ENCODE results near the gene HIPK3.

HIPK3 gene

DNA sequence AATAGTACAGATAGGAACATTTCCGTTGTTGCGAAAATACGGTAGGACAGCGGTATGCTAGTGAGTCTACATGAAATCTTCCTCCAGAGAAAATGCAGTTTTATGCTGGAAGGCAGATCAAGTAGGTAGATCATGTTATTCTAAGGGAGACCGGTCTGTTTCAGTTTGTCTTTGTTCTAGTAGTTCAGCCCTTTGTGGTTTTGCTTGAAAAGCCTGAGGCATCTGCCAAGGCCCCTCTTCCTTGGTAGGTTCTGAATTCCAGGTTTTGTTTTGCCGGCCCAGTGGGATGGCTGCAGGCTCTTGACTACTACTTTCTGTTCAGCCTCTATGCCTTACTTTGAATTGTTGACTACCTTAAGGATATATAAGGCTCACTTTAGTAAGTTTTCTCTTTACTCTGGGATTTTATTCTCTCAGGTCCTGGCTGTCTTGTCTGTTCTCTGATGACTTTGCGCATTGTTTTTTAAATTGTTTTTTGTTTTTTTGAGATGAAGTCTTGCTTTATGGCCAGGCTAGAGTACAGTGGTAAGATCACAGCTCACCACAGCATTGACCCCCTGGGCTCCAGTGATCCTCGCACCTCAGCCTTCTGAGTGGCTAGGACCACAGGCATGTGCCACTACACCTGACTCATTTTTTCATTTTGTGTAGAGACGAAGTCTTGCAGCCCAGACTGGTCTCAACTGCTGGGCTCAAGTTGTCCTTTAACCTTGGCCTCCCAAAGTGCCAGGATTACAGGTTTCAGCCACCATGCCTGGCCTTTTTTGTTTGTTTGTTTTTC is 53.7 kb downstream of the HIPK3 start:
- in situ Hi-C loops (cut with HindIII; ENCODE audit: low sequenced_read_pairs): no loop called here
- peak; percentile 82 for DNase-seq (ENCODE audit: low read depth, low spot score)
- TF ChIP-seq, protein P1, sequence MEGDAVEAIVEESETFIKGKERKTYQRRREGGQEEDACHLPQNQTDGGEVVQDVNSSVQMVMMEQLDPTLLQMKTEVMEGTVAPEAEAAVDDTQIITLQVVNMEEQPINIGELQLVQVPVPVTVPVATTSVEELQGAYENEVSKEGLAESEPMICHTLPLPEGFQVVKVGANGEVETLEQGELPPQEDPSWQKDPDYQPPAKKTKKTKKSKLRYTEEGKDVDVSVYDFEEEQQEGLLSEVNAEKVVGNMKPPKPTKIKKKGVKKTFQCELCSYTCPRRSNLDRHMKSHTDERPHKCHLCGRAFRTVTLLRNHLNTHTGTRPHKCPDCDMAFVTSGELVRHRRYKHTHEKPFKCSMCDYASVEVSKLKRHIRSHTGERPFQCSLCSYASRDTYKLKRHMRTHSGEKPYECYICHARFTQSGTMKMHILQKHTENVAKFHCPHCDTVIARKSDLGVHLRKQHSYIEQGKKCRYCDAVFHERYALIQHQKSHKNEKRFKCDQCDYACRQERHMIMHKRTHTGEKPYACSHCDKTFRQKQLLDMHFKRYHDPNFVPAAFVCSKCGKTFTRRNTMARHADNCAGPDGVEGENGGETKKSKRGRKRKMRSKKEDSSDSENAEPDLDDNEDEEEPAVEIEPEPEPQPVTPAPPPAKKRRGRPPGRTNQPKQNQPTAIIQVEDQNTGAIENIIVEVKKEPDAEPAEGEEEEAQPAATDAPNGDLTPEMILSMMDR (IDR thresholded peaks at IDR 0.05; ENCODE audit: low read depth, low read length): no peak
- H3K4me3 ChIP-seq (ENCODE audit: low read depth, low read length): no peak overlapping the region

DNA sequence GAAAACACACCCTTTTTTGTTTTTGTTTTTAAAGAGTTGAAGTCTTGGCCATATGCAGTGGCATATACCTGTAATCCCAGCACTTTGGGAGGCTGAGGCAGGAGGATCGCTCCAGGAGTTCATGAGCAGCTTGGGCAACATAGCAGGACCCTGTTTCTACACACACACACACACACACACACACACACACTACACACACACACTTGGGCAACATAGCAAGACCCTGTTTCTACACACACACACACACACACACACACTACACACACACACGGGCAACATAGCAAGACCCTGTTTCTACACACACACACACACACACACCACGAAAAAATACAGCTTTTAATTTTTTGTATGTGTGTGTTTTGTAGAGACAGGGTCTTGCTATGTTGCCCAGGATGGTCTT is 54.5 kb downstream of the HIPK3 start:
- TF ChIP-seq, protein P1 (IDR thresholded peaks at IDR 0.05; ENCODE audit: low read depth, low read length): no peak
- DNase-seq (ENCODE audit: low read depth, low spot score): no peak
- in situ Hi-C loops (cut with HindIII; ENCODE audit: low sequenced_read_pairs): no loop called here
- no peak overlapping the region for H3K4me3 ChIP-seq (ENCODE audit: low read depth, low read length)

DNA sequence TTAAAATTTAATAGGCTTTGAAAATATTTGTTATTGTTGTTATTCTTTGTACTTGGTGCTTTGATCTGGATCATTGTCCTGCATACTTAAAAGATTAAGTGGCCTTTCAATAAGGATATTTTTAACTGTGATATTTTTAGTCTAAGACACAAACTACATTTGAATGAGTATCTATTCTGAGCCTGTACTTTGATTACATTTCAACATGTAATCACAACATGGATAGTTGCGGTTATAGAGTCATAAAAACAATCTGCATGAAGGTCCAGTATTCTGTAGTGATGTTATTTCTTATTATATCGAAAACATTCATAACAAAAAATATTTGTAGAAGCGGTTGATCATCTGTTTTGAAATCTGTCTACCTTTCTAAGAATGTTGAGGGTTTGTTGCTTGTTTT is 58.6 kb downstream of the HIPK3 start:
- DNase-seq (ENCODE audit: low read depth, low spot score): no peak
- TF ChIP-seq, protein P1 (IDR thresholded peaks at IDR 0.05; ENCODE audit: low read depth, low read length): no peak
- H3K4me3 ChIP-seq (ENCODE audit: low read depth, low read length): no peak overlapping the region
- in situ Hi-C loops (cut with HindIII; ENCODE audit: low sequenced_read_pairs): no loop called here

DNA sequence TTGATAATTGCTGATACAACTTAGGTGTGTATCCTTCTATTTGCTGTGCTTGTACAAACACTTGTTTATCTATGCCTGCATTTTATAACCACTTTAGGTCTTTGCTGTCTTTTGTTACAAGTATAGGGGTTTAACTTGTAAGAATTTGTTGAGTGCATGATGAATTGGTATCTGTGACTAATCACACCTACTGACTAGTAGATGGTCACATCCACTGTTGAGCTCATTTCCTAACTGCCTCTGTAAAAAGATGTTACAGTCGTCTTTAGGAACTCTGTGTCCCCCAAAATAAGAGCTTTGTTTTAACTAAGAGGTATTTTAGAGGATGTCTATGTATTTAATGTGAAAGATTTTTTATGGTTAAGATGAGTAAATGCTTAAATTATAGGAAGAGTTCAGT is 60.5 kb downstream of the HIPK3 start:
- DNase-seq (ENCODE audit: low read depth, low spot score): no peak
- TF ChIP-seq, protein P1 (IDR thresholded peaks at IDR 0.05; ENCODE audit: low read depth, low read length): no peak
- in situ Hi-C loops (cut with HindIII; ENCODE audit: low sequenced_read_pairs): no loop called here
- no peak overlapping the region for H3K4me3 ChIP-seq (ENCODE audit: low read depth, low read length)

DNA sequence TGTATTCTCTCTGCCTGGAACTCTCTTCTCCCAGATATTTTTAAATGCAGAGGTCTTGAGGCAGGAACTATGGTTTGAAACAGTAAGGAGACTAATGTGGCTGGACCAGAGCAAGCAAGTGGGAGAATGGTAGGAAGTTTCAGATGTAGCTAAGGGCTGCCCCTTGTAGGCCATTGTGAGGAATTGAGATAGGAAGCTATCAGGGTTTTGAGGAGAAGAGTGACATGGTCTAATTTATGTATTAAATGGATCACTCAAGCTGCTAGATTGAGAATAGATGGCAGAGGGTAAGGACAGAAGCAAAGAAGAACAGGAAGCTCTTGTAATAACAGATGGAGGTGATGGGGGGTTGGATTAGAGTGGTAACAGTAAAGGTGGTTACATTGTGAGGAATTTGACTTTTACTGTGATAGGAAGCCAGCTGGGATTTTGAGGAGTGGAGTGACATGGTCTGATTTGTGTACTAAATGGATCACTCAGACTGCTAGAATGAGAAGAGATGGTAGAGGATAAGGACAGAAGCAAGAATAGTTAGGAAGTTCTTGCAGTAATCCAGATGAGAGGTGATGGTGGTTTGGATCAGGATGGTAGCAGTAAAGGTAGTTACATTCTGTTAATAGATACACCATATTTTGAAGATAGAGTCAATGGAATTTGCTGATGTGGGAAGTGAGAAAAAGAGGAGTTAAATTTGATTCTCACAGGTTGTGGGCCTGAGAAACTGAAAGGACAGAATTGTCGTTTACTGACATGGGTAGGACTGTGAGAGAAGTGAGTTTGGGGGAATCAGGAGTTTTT is 63.0 kb downstream of the HIPK3 start:
- TF ChIP-seq, protein P1 (IDR thresholded peaks at IDR 0.05; ENCODE audit: low read depth, low read length): no peak
- no peak overlapping the region for H3K4me3 ChIP-seq (ENCODE audit: low read depth, low read length)
- no peak for DNase-seq (ENCODE audit: low read depth, low spot score)
- in situ Hi-C loops (cut with HindIII; ENCODE audit: low sequenced_read_pairs): no loop called here

DNA sequence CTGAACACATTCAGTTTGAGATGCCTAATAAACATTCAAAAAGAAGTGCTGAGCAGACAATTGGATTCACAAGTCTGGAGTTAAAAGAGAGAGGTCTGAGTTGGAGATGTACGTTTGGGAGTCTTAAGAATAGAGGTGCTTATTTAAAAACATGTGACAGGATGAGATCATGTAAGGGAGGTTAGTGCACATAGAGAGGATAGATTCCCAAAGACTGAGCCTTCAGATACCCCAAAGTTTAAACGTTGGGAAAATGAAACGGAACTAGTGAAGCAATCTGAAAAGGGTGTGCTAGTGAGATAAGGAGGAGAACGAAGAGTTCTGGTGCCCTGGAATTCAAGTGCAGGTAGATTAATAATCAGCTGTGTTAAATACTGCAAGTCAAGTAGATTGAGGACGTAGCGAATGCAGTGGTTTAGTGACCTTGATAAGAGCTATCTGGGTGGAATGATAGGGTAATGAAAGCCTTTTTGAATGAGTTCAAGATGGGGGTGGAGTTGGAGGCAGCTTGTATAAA is 63.7 kb downstream of the HIPK3 start:
- no peak for DNase-seq (ENCODE audit: low read depth, low spot score)
- TF ChIP-seq, protein P1 (IDR thresholded peaks at IDR 0.05; ENCODE audit: low read depth, low read length): no peak
- no peak overlapping the region for H3K4me3 ChIP-seq (ENCODE audit: low read depth, low read length)
- in situ Hi-C loops (cut with HindIII; ENCODE audit: low sequenced_read_pairs): no loop called here

Data from astrocyte of the spinal cord (primary cell).